Renal cortical epithelial cell (primary cell): ENCODE results near the gene SLC10A7. TPM values are rescaled to one million over a fixed set of nuclear protein-coding genes. Genes with fewer than 3 reads are reported as not detected.

Experiments used
- DNase-seq: peaks from one replicate; pipeline ENCODE4 v3.0.0-alpha.2; 2011; ENCODE audit warnings: low read depth
- total RNA-seq: library from RNA; depleted of rRNA; stranded (reverse); fragments of >200 nt; gene quantifications from 2 replicates; pipeline ENCODE4 v1.2.3, GENCODE V29; 2014

The SLC10A7 gene
- total RNA-seq, 1 donor from 2014 or later: 8.7 TPM

DNA sequence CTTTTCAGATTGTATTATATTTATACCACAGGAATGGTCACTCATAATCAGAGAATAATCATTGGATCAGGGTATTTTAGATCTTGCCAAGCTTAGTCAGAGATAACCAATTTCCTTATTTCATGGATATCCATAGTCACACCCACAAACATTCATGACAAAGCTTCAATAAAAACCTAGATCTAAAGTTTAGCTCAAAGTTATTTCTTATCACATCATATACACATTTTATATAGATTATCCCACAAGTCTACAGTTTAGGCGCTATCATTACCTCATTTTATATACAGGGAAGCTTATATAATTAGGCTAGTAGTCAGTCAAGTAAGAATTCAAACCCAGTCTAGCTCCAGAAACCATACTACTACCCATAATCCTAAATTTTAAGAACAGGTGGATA, 82.3 kb downstream of the SLC10A7 start:
- DNase-seq: no peak

- DNase-seq: no peak
These were observed 84.0 kb downstream of the SLC10A7 start for GRCh38 chr4:146437778-146438177.

GRCh38 chr4:146436423-146437162, 85.1 kb downstream of the SLC10A7 start:
- no peak for DNase-seq

- no peak for DNase-seq
These were observed 85.8 kb downstream of the SLC10A7 start for GRCh38 chr4:146435962-146436361.

- DNase-seq: no peak
These were observed 89.7 kb downstream of the SLC10A7 start for GRCh38 chr4:146432065-146432464.

GRCh38 chr4:146428298-146428697, 93.4 kb downstream of the SLC10A7 start:
- no peak for DNase-seq

DNA sequence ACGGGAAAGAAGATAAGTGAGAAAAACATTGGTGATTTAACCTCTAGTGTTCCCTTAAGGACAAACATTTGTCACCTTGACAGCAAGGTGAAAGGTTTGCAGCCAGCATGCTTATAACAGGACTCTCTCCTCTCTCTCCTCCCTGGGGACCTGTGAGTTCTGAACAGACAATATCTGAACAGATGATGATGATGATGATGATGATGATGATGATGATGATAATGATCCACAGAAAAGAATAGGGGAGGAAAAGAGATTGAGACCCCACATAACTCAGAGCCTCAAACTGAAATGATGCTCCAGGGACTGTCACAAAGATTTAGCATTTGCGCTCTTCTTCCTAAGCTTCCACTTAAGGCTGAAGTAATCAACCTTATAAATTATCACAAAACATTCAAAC, 103.9 kb downstream of the SLC10A7 start:
- no peak for DNase-seq

GRCh38 chr4:146415829-146416228, 105.9 kb downstream of the SLC10A7 start:
- DNase-seq: no peak

GRCh38 chr4:146407669-146408084, 114.1 kb downstream of the SLC10A7 start:
- peak; percentile 46 for DNase-seq

DNA sequence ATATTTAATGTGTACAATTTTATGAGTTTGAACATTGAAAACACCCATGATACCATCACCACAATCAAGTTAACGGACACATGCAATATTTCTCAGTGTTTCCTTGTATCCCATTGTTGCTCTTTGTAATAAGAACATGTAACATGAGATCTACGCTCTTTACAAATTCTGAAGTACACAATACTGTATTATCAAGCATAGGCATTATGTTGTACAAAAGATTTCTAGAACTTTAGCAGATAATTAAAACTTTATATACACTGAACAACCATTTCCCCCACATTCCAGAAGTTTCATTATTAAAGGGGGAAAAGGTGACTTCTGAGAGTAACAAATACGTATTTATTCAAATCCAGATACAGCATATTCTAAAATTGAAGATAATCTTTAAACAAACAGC, 114.5 kb downstream of the SLC10A7 start:
- no peak for DNase-seq

DNA sequence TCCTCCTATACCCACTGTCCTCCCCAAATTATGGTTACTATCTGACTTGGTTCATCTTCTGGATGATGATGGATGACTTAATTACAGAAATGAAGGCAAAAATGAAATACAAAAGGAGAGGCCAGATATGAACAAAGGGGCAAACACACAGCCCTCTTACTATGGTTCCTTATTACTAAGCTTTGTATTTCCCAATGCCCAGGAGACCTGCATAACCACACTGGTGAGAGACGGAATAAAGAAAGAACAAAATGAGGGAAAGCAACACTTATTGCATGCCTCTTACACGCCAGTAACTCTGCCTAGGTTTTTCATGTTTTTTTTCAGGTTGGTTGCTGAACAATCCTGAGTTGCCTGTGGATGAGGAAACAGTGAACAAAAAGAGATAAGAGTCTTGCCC, 120.5 kb downstream of the SLC10A7 start:
- no peak for DNase-seq

- no peak for DNase-seq
These were observed 122.8 kb downstream of the SLC10A7 start for GRCh38 chr4:146398896-146399445.

DNA sequence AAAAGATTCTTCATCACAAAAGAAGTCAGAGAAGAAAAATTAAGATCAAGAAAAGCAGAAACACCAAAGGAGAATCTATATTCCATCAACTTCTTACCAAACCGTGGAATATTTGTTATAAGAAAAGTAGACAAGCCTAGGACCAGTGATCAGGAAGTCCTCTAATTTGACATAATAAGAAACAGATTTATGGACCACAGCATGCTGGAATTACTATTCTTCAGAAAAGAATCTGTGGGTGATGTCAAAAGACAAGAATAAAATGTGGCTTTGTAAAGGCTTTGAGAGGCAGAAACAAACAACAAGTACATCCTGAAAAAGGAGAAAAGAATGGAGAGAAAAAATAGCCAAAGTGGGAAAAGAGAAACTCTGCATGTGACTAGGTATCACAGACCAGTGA, 123.3 kb downstream of the SLC10A7 start:
- no peak for DNase-seq

GRCh38 chr4:146389561-146389960, 132.2 kb downstream of the SLC10A7 start:
- DNase-seq: peak; percentile 8

GRCh38 chr4:146382194-146382593, 139.5 kb downstream of the SLC10A7 start:
- DNase-seq: no peak

DNA sequence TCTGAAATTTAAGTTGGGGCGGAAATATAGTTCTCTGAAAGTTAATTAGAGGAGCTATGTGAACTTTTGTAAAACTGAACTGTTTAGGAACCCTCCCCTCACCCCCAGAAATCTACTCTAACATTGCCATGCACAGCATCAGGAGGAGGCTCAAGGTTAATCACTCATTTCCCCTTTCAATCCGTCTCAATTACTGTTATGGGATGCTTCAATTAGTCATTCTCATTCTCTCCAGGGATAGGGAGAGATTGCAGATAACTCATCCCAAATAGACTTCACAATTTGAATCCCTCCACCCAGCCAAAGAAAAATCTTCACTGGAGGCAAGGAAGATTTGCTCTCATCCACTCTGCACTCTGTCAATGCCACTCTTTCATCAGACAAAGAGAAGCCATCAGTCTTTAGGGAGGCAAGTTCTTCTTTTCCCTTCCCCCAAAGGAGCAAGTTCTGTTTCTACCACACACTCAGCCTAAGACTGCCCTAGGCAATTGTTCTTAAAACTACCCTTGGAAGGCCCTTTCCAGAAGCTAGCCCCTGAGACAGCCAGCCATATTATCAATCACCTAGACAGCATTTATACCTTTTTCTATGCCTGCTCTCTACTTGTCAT, 140.4 kb downstream of the SLC10A7 start:
- no peak for DNase-seq

GRCh38 chr4:146379744-146380143, 142.0 kb downstream of the SLC10A7 start:
- DNase-seq: peak; percentile 21

DNA sequence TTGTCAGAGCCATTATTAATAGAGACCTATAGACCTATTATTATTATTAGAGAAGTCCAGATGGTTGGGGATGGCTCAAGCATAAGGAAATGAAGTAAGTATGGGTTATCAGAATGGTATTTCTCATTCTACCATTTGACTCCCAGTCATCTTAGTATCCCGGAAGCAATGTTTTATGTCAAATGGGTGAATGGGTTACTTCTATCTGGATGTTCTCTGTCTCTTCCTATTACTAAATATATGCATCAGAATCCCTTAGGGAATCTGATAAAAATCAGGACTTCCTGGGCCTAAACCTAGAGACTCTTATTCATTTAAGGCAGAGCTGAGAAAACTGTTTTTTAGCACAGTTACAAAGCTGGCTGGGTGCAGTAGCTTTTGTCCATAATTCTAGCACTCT, 149.9 kb downstream of the SLC10A7 start:
- DNase-seq: no peak

- DNase-seq: peak; percentile 21
These were observed 150.9 kb downstream of the SLC10A7 start for GRCh38 chr4:146370841-146371240.

- DNase-seq: no peak
These were observed 152.3 kb downstream of the SLC10A7 start for GRCh38 chr4:146369446-146369845.

GRCh38 chr4:146368209-146368608, 153.5 kb downstream of the SLC10A7 start:
- DNase-seq: no peak

GRCh38 chr4:146367347-146367746, 154.4 kb downstream of the SLC10A7 start:
- DNase-seq: no peak

DNA sequence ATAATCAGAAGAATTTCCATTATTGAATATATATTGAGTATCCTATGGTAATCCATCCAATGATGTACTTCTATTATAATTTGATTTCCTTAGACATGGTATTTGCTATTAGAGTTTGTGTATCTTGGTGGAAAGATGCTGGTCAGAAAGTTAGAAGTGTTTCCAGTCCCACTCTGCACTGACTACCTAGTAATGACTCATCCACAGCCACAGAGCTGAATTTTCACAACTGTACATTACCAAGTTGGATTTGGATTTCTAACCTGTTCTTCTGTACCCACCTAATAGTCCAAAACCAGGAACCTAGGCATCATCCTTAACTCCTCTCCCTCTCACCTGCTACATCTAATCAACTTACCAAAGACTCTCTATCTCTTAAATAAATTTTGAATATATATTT, 162.0 kb downstream of the SLC10A7 start:
- DNase-seq: no peak
